ENCODE data around the gene ADAM12.

DNA sequence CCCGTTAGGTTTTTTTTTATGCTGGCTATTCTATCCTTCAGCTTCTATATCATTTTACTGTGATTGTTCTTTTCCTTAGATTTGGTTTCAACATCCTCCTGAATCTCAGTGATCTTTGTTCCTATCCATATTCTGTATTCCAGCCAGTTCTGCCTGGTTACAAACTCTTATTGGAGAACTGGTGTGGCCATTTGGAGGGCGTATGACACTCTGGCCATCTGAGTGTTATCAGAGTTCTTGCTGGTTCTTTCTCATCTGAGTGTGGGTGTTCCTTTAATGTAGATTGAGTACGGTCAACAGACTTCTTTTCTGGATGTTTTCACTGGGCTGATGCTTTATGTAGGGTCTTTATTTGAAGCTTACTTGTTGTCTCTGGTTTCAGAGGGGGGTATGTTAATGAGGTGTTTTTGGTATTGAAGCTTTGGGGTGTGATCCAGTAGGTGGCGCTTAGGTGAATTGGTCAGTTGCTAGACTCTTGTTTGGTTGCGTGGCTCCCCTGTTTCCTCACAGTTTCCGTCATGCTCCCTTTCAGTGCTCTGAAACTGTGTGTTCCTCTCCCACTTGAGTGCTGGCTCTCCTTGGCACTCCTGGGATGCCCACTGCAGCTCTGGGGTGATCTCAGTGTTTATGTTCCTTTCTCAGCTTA is 411.2 kb downstream of the ADAM12 start:
- TF ChIP-seq, protein P1, sequence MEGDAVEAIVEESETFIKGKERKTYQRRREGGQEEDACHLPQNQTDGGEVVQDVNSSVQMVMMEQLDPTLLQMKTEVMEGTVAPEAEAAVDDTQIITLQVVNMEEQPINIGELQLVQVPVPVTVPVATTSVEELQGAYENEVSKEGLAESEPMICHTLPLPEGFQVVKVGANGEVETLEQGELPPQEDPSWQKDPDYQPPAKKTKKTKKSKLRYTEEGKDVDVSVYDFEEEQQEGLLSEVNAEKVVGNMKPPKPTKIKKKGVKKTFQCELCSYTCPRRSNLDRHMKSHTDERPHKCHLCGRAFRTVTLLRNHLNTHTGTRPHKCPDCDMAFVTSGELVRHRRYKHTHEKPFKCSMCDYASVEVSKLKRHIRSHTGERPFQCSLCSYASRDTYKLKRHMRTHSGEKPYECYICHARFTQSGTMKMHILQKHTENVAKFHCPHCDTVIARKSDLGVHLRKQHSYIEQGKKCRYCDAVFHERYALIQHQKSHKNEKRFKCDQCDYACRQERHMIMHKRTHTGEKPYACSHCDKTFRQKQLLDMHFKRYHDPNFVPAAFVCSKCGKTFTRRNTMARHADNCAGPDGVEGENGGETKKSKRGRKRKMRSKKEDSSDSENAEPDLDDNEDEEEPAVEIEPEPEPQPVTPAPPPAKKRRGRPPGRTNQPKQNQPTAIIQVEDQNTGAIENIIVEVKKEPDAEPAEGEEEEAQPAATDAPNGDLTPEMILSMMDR (IDR thresholded peaks at IDR 0.05), result no peak
- no peak for TF ChIP-seq POLR2A (IDR thresholded peaks at IDR 0.05)
- no peak for TF ChIP-seq EP300 (IDR thresholded peaks at IDR 0.05)
